HG02970 (cell line): ENCODE data around the gene ILK.

Experiments
- ATAC-seq: cut with Tn5 transposase; IDR thresholded peaks from one replicate; pipeline ENCODE4 v1.9.1; 2021; ENCODE audit warnings: mild to moderate bottlenecking, moderate library complexity, moderate number of reproducible peaks; ENCODE audit not compliant: unreplicated experiment, low FRiP score

The ILK gene

GRCh38 chr11:6572215-6572614, 31.4 kb upstream of the ILK start:
- no peak for ATAC-seq

- no peak for ATAC-seq
Measured at GRCh38 chr11:6574816-6575715, 28.5 kb upstream of the ILK start.

GRCh38 chr11:6576471-6577373, 26.9 kb upstream of the ILK start:
- ATAC-seq = no peak

- ATAC-seq = no peak
Measured at GRCh38 chr11:6578134-6578533, 25.4 kb upstream of the ILK start.

- no peak for ATAC-seq
Measured at GRCh38 chr11:6579681-6580080, 23.9 kb upstream of the ILK start.

GRCh38 chr11:6583584-6583983, 20.0 kb upstream of the ILK start:
- ATAC-seq = no peak

GRCh38 chr11:6584528-6584927, 19.0 kb upstream of the ILK start:
- ATAC-seq = no peak

- no peak for ATAC-seq
Measured at GRCh38 chr11:6586434-6587359, 16.9 kb upstream of the ILK start.

GRCh38 chr11:6587360-6587953, 16.1 kb upstream of the ILK start:
- no peak for ATAC-seq

- ATAC-seq = no peak
Measured at GRCh38 chr11:6588018-6588417, 15.6 kb upstream of the ILK start.

GRCh38 chr11:6594142-6594768, 9.3 kb upstream of the ILK start:
- ATAC-seq = no peak

- no peak for ATAC-seq
Measured at GRCh38 chr11:6596239-6596877, 7.2 kb upstream of the ILK start.

- ATAC-seq = no peak
Measured at GRCh38 chr11:6598555-6598954, 5.0 kb upstream of the ILK start.

- ATAC-seq = no peak
Measured at GRCh38 chr11:6599449-6599848, 4.1 kb upstream of the ILK start.

GRCh38 chr11:6599881-6600390, 3.6 kb upstream of the ILK start:
- ATAC-seq = no peak

GRCh38 chr11:6601041-6601461, 2.5 kb upstream of the ILK start:
- no peak for ATAC-seq

GRCh38 chr11:6602096-6602940, 1.3 kb upstream of the ILK start:
- no peak for ATAC-seq

GRCh38 chr11:6604081-6604626, 580 bp downstream of the ILK start:
- ATAC-seq = no peak
